Measurements from ENCODE around the gene DCANP1. TPM values are rescaled to one million over a fixed set of nuclear protein-coding genes. Genes with fewer than 3 reads are reported as not detected.

The DCANP1 gene
- total and polyA plus RNA-seq, 4 donors, result 0.05 TPM; not detected in 3

DNA sequence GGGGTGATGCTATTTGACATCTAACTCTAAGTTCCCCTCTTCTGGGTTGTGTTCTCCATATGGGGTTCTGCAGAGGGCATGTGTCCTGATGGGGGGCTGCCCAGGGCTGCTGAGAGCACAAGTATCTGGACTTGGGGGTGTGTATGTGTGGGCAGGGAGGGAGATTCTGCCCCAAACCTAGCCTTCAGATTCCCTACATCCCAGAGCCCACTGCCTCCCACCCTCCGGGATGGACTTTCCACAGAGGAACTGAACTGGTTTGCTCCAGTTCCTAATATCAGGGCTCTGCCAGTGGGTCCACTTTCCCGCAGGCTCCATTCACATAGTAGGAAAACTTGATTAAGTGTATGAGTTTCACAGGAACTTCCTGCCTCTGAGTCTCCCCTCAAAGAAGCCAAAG lies 21.4 kb upstream of the DCANP1 start:
- TF ChIP-seq ZBTB33 (IDR thresholded peaks at IDR 0.05) (no peak), RXRA (IDR thresholded peaks at IDR 0.05) (no peak), ATF3 (IDR thresholded peaks at IDR 0.05) (no peak), NR2F2 (IDR thresholded peaks at IDR 0.05) (no peak), FOXA1 (IDR thresholded peaks at IDR 0.05) (no peak)
- no peak for DNase-seq (ENCODE audit: low spot score)
- Histone ChIP-seq H3K4me1 (ENCODE audit: control insufficient read depth in 4 of 4, insufficient read depth in 4 of 4, low read length in 3 of 4) (peaks cover 0 to 6% (median 4%) of the 10 kb centered on the region in 4 donors), H3K27ac (ENCODE audit: low read depth in 1 of 2, low read length in 2 of 2) (no peak overlapping the region), H3K36me3 (ENCODE audit: control insufficient read depth in 4 of 4, insufficient read depth in 3 of 4, low read depth in 1 of 4, low read length in 3 of 4) (no peaks in the 10 kb centered on the region), H3K9me3 (ENCODE audit: control insufficient read depth in 4 of 4, low read length in 3 of 4) (no peaks in the 10 kb centered on the region), H3K4me3 (ENCODE audit: low read depth in 1 of 3, low read length in 3 of 3) (no peak overlapping the region), H3K27me3 (ENCODE audit: control insufficient read depth in 4 of 4, insufficient read depth in 4 of 4, low read length in 3 of 4) (peaks cover 0 to 10% (median 2%) of the 10 kb centered on the region in 4 donors), H3K9ac (ENCODE audit: low read depth in 1 of 2, low read length in 2 of 2) (no peak overlapping the region)
- 96% methylated on average over 2 of the region's 2 CpGs for WGBS

GRCh38 chr5:135467871-135468485 lies 20.8 kb upstream of the DCANP1 start:
- H3K36me3 ChIP-seq (ENCODE audit: control insufficient read depth in 4 of 4, insufficient read depth in 3 of 4, low read depth in 1 of 4, low read length in 3 of 4), result no peaks in the 10 kb centered on the region
- peaks cover 0 to 10% (median 2%) of the 10 kb centered on the region in 4 donors for H3K27me3 ChIP-seq (ENCODE audit: control insufficient read depth in 4 of 4, insufficient read depth in 4 of 4, low read length in 3 of 4)
- no peak overlapping the region for H3K4me3 ChIP-seq (ENCODE audit: low read depth in 1 of 3, low read length in 3 of 3)
- no peak overlapping the region for H3K27ac ChIP-seq (ENCODE audit: low read depth in 1 of 2, low read length in 2 of 2)
- no peak overlapping the region for H3K9ac ChIP-seq (ENCODE audit: low read depth in 1 of 2, low read length in 2 of 2)
- peaks cover 0 to 6% (median 4%) of the 10 kb centered on the region in 4 donors for H3K4me1 ChIP-seq (ENCODE audit: control insufficient read depth in 4 of 4, insufficient read depth in 4 of 4, low read length in 3 of 4)
- WGBS, result 89% methylated on average over 4 of the region's 4 CpGs
- no peak for DNase-seq (ENCODE audit: low spot score)
- no peaks in the 10 kb centered on the region for H3K9me3 ChIP-seq (ENCODE audit: control insufficient read depth in 4 of 4, low read length in 3 of 4)
- TF ChIP-seq REST (IDR thresholded peaks at IDR 0.05), result no peak
- TF ChIP-seq FOXA1 (IDR thresholded peaks at IDR 0.05), result no peak
- TF ChIP-seq ATF3 (IDR thresholded peaks at IDR 0.05), result no peak
- no peak for TF ChIP-seq NR2F2 (IDR thresholded peaks at IDR 0.05)
- TF ChIP-seq SP1 (IDR thresholded peaks at IDR 0.05), result no peak
- no peak for TF ChIP-seq JUND (IDR thresholded peaks at IDR 0.05)
- TF ChIP-seq ZBTB33 (IDR thresholded peaks at IDR 0.05), result no peak
- no peak for TF ChIP-seq EGR1 (IDR thresholded peaks at IDR 0.05; ENCODE audit: low read depth in 2 of 2)
- TF ChIP-seq HNF4A (conservative IDR thresholded peaks at IDR 0.05), result no peak
- no peak for TF ChIP-seq MAX (IDR thresholded peaks at IDR 0.05)
- no peak for TF ChIP-seq CTCF (IDR thresholded peaks at IDR 0.05; ENCODE audit: low read depth, low read length, missing input control)
- no peak for TF ChIP-seq GABPA (IDR thresholded peaks at IDR 0.05 in 1 of 2, conservative IDR thresholded peaks at IDR 0.05 in 1 of 2)
- no peak for TF ChIP-seq TAF1 (conservative IDR thresholded peaks at IDR 0.05)
- TF ChIP-seq FOXA2 (IDR thresholded peaks at IDR 0.05), result no peak
- no peak for TF ChIP-seq YY1 (IDR thresholded peaks at IDR 0.05)
- no peak for TF ChIP-seq RXRA (IDR thresholded peaks at IDR 0.05)
- TF ChIP-seq RAD21 (IDR thresholded peaks at IDR 0.05), result no peak
- TF ChIP-seq HNF4G (IDR thresholded peaks at IDR 0.05), result no peak
